Esophagus muscularis mucosa (tissue), 4 donors: ENCODE results near the gene GLCCI1.

Experiments used
- CTCF ChIP-seq, 3 experiments: fragments of 200-600 bp in 2 of 3; fragments of 450-650 bp in 1 of 3; sonication (generic) in 2 of 3; IDR thresholded peaks; one replicate each; pipeline ENCODE4 v1.5.1; 2017 to 2019; ENCODE audit warnings: antibody characterized with exemption in 3 of 3, mild to moderate bottlenecking in 2 of 3, moderate library complexity in 1 of 3
- EP300 ChIP-seq: sonication (generic); formaldehyde crosslinking; IDR thresholded peaks from one replicate; pipeline ENCODE4 v1.6.1; 2017; ENCODE audit warnings: antibody characterized with exemption
- POLR2A ChIP-seq: fragments of 450-650 bp; IDR thresholded peaks from one replicate; pipeline ENCODE4 v1.6.1; 2017; ENCODE audit warnings: antibody characterized with exemption, moderate library complexity, mild to moderate bottlenecking, low read depth
- POLR2AphosphoS5 ChIP-seq, 2 donors: sonication (generic); formaldehyde crosslinking; IDR thresholded peaks; one replicate each; pipeline ENCODE4 v1.6.1; 2017; ENCODE audit warnings: antibody characterized with exemption in 2 of 2

- TF ChIP-seq CTCF (IDR thresholded peaks at IDR 0.05): no peak
- TF ChIP-seq POLR2A: no peak
- TF ChIP-seq POLR2AphosphoS5 (IDR thresholded peaks at IDR 0.05): no peak
- no peak for TF ChIP-seq EP300
Measured at GRCh38 chr7:7972922-7973594, 4.5 kb downstream of the GLCCI1 start.
